Nephron (organoid): ENCODE data around the gene ALLC.

Experiments
- H3K27ac Mint-ChIP-seq, 3 experiments: 2 replicates each; pipeline ENCODE4 v1.8.0; 2020; ENCODE audit warnings: mixed read lengths in 3 of 3, mild to moderate bottlenecking in 2 of 3, moderate library complexity in 1 of 3
- H3K27me3 Mint-ChIP-seq: 2 replicates; pipeline ENCODE4 v1.8.0; 2021; ENCODE audit warnings: low read depth, mild to moderate bottlenecking, moderate library complexity, mixed read lengths
- H3K36me3 Mint-ChIP-seq: 2 replicates; pipeline ENCODE4 v1.8.0; 2020; ENCODE audit warnings: low read depth, mixed read lengths
- H3K4me1 Mint-ChIP-seq: 2 replicates; pipeline ENCODE4 v1.8.0; 2020; ENCODE audit warnings: mixed read lengths
- H3K4me3 Mint-ChIP-seq, 3 experiments: 2 replicates each; pipeline ENCODE4 v1.8.0; 2020; ENCODE audit warnings: mild to moderate bottlenecking in 3 of 3, mixed read lengths in 3 of 3, moderate library complexity in 2 of 3
- H3K9me3 Mint-ChIP-seq: 2 replicates; pipeline ENCODE4 v1.8.0; 2020; ENCODE audit warnings: mixed read lengths
- TF ChIP-seq, protein P1 (sequence below), 3 experiments: fragments of 200-600 bp; sonication (generic); IDR thresholded peaks; one replicate each; pipeline ENCODE4 v1.5.0; 2021; ENCODE audit warnings: antibody characterized with exemption in 3 of 3; ENCODE audit not compliant: unreplicated experiment in 3 of 3

The ALLC gene

DNA sequence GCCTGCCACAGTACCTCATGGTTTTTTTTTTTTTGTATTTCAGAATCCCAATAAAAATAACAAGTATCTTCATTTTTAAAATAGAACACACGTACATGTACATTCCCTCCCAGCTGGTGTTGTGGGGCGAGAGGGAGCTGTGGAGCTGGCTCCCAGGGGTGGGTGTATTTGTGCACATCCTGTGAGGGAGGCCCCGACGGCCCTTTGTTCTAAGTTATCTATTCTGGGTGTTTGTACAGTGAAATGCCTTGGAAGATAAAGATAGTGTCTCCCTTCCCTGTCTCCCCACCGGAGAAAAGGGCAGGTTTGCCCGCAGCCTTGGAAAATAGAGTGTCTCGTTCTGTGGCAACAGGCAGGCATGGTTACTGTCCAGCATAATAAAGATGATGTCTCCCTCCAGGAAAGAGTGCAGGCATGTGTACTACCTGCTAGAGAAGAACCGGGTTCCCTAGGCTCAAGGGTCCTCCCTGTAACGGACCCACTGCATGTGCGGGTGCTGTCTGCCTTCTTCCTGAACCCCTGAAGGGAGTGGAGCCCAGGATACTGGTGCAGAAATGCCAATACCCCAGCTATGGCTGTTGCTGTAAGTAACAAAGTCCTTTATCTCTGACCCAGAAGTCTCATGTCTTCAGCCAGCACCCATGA lies 12.1 kb upstream of the ALLC start:
- TF ChIP-seq, protein P1, sequence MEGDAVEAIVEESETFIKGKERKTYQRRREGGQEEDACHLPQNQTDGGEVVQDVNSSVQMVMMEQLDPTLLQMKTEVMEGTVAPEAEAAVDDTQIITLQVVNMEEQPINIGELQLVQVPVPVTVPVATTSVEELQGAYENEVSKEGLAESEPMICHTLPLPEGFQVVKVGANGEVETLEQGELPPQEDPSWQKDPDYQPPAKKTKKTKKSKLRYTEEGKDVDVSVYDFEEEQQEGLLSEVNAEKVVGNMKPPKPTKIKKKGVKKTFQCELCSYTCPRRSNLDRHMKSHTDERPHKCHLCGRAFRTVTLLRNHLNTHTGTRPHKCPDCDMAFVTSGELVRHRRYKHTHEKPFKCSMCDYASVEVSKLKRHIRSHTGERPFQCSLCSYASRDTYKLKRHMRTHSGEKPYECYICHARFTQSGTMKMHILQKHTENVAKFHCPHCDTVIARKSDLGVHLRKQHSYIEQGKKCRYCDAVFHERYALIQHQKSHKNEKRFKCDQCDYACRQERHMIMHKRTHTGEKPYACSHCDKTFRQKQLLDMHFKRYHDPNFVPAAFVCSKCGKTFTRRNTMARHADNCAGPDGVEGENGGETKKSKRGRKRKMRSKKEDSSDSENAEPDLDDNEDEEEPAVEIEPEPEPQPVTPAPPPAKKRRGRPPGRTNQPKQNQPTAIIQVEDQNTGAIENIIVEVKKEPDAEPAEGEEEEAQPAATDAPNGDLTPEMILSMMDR (IDR thresholded peaks at IDR 0.05; ENCODE audit: unreplicated experiment in 3 of 3), result no peak
- no peak overlapping the region for H3K4me3 Mint-ChIP-seq
- peaks cover 31% of the 10 kb centered on the region for H3K27me3 Mint-ChIP-seq
- peaks cover 3% of the 10 kb centered on the region for H3K4me1 Mint-ChIP-seq
- no peaks in the 10 kb centered on the region for H3K9me3 Mint-ChIP-seq
- H3K27ac Mint-ChIP-seq, result no peak overlapping the region
- H3K36me3 Mint-ChIP-seq, result no peaks in the 10 kb centered on the region

DNA sequence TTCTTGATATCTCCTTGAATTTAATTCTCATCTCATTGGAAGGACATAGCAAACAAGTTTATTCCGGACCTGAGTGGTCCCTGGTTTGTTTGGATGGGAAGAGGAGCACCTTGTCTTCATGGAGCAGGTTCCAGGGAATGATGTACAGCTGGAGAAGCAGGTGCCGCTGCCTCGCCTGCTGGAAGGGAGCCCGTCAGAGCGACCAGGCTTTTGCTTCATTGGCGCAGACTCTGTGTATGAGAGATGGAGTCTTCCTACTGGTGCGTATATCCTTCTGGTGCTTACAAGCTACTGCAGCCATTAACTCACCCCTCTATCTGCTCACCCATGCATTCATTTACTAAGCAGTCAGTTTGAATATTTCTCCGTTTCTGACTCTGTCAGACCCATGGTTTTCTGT lies 11.6 kb upstream of the ALLC start:
- no peaks in the 10 kb centered on the region for H3K36me3 Mint-ChIP-seq
- H3K4me3 Mint-ChIP-seq, result no peak overlapping the region
- H3K9me3 Mint-ChIP-seq, result no peaks in the 10 kb centered on the region
- peaks cover 9% of the 10 kb centered on the region for H3K4me1 Mint-ChIP-seq
- no peak overlapping the region for H3K27ac Mint-ChIP-seq
- TF ChIP-seq, protein P1 (IDR thresholded peaks at IDR 0.05; ENCODE audit: unreplicated experiment in 3 of 3), result no peak
- peaks cover 31% of the 10 kb centered on the region for H3K27me3 Mint-ChIP-seq

DNA sequence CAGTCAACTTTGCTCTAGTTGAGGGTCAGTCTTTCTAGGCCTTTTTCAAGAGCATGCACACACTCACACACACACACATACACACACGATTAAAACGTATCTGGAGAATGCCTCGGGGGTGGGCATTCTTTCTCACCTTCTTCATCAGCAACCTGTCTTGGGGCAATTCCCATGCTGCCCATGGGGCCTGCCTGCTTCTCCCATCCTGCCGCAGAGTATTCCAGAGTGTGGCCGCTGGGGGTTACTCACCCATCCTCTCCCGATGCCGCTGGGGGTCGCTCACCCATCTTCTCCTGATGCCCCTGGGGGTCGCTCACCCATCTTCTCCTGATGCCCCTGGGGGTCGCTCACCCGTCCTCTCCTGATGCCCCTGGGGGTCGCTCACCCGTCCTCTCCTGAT lies 10.8 kb upstream of the ALLC start:
- Mint-ChIP-seq H3K9me3 (no peaks in the 10 kb centered on the region), H3K36me3 (no peaks in the 10 kb centered on the region), H3K27me3 (peaks cover 31% of the 10 kb centered on the region), H3K4me1 (peaks cover 17% of the 10 kb centered on the region), H3K4me3 (no peak overlapping the region), H3K27ac (no peak overlapping the region)
- TF ChIP-seq, protein P1 (IDR thresholded peaks at IDR 0.05; ENCODE audit: unreplicated experiment in 3 of 3), result no peak

DNA sequence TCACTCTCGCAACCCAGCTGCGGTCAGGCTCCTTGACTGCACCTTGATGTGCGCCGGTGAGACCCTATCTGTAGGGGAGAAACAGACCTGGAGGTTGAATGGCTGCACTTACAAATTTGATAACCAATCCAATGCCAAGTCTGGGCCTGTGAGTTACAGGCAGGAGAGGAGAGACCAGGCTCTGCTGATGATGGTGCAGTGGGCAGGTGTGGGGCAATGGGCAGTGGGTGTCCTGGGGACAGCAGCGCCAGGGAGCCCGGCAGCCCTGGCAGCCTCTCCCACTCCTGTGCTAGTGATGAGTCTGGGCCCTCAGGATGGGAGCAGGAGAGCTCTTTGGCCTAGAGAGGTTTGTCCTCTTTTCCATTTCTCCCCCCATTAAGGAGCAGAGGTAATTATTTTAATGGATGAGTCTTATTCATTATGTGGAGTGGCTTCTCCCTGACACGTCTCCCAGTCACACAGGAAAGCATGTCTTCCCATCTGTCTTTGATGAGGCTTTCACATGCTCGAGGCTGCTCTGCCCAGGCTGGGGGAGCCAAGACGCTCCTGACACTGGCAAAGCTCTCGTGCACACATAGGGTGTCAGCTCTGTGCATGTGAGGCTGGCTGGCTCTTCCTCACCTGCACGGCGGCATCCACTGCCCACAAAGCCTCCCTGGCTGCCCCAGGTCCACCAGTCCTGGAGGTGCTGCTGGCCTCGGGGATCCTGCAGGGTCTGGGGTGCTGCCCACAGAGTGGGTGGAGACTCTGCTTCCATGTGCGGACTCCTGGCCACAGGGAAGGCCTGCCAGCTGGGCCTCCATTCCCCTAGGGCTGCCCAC lies 10.0 kb upstream of the ALLC start:
- peaks cover 17% of the 10 kb centered on the region for H3K4me1 Mint-ChIP-seq
- H3K27ac Mint-ChIP-seq, result no peak overlapping the region
- TF ChIP-seq, protein P1 (IDR thresholded peaks at IDR 0.05; ENCODE audit: unreplicated experiment in 3 of 3), result no peak

DNA sequence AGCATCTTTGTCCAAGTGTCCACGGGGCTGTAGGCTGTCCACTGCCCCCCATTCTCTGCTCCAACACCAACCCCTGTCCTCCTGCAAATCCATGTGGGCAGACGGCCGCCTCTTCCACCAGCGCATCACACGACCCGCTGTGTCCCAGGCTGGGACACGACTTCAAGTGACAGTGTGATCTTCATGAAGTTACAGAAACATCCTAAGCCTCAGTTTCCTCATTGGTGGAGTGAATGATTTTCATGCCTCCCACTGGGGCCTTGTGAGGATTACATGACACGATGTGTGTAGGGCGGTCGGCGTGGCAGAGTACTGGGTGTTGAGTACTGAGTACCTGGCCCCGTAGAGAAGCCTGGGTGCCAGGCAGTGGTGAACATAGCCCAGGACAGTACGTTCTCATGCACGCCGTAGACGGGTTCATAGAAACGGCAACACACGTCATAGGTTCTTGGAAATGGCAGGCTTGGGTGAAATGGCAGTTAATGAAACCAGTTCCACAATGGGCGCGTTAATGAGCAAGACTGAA lies 9.3 kb upstream of the ALLC start:
- Mint-ChIP-seq H3K9me3 (no peaks in the 10 kb centered on the region), H3K4me3 (no peak overlapping the region), H3K36me3 (no peaks in the 10 kb centered on the region), H3K27ac (no peak overlapping the region), H3K4me1 (peaks cover 18% of the 10 kb centered on the region), H3K27me3 (peaks cover 23% of the 10 kb centered on the region)
- TF ChIP-seq, protein P1 (IDR thresholded peaks at IDR 0.05; ENCODE audit: unreplicated experiment in 3 of 3), result no peak

More for the DNA sequence above, 10.0 kb upstream of the ALLC start:
- Mint-ChIP-seq H3K36me3 (no peaks in the 10 kb centered on the region), H3K27me3 (peaks cover 26% of the 10 kb centered on the region), H3K9me3 (no peaks in the 10 kb centered on the region), H3K4me3 (no peak overlapping the region)
